GM23338 (cell line): ENCODE data around the gene MRPL28.

Experiments used
- CREB1 ChIP-seq: fragments of 250-450 bp; sonication (Bioruptor Pico); IDR thresholded peaks from 2 replicates; pipeline ENCODE4 v1.5.0; 2020; ENCODE audit warnings: low read depth, mild to moderate bottlenecking, moderate library complexity
- EZH2 ChIP-seq: fragments of 200-600 bp; sonication (generic); IDR thresholded peaks from one replicate; pipeline ENCODE4 v1.8.0; 2017; ENCODE audit warnings: antibody characterized with exemption, mild to moderate bottlenecking, low read depth; ENCODE audit not compliant: unreplicated experiment
- EZH2phosphoT487 ChIP-seq: fragments of 200-600 bp; sonication (generic); IDR thresholded peaks from one replicate; pipeline ENCODE4 v1.8.1; 2018; ENCODE audit warnings: antibody characterized with exemption; ENCODE audit not compliant: unreplicated experiment
- JUNB ChIP-seq: IDR thresholded peaks from one replicate; pipeline ENCODE4 v1.6.1; 2016; ENCODE audit warnings: antibody characterized with exemption; ENCODE audit not compliant: unreplicated experiment
- NANOG ChIP-seq: IDR thresholded peaks from 2 replicates; pipeline ENCODE4 v1.6.1; 2016; ENCODE audit warnings: antibody characterized with exemption, borderline replicate concordance
- POLR2AphosphoS5 ChIP-seq: IDR thresholded peaks from 2 replicates; pipeline ENCODE4 v1.6.1; 2016; ENCODE audit warnings: antibody characterized with exemption, low read depth
- STAT1 ChIP-seq: IDR thresholded peaks from one replicate; pipeline ENCODE4 v1.6.1; 2016; ENCODE audit warnings: antibody characterized with exemption; ENCODE audit not compliant: unreplicated experiment
- ZNF114 ChIP-seq: fragments of 250-450 bp; sonication (Bioruptor Pico); IDR thresholded peaks from 2 replicates; pipeline ENCODE4 v1.5.0; 2020; ENCODE audit warnings: mild to moderate bottlenecking, moderate library complexity
- ZNF331 ChIP-seq: fragments of 250-450 bp; sonication (Bioruptor Pico); IDR thresholded peaks from 2 replicates; pipeline ENCODE4 v1.5.0; 2020; ENCODE audit warnings: low read depth, mild to moderate bottlenecking, moderate library complexity
- TF ChIP-seq, protein P1 (sequence below), 2 experiments: fragments of 200-600 bp in 1 of 2; sonication (generic) in 1 of 2; conservative IDR thresholded peaks; 2 replicates each; pipeline versions ENCODE4 v1.5.1 to v1.6.1; 2016 to 2017; ENCODE audit warnings: antibody characterized with exemption in 2 of 2, low read depth in 2 of 2, mild to moderate bottlenecking in 2 of 2, moderate library complexity in 1 of 2
- TF ChIP-seq, protein P2 (sequence below): IDR thresholded peaks from one replicate; pipeline ENCODE4 v1.6.1; 2018; ENCODE audit warnings: antibody characterized with exemption; ENCODE audit not compliant: unreplicated experiment
- TF ChIP-seq, protein P3 (sequence below): IDR thresholded peaks from 2 replicates; pipeline ENCODE4 v1.6.1; 2016; ENCODE audit warnings: antibody characterized with exemption
- TF ChIP-seq, protein P4 (sequence below): fragments of 250-450 bp; sonication (Bioruptor Pico); IDR thresholded peaks from 2 replicates; pipeline ENCODE4 v1.5.0; 2020; ENCODE audit warnings: mild to moderate bottlenecking, moderate library complexity

DNA sequence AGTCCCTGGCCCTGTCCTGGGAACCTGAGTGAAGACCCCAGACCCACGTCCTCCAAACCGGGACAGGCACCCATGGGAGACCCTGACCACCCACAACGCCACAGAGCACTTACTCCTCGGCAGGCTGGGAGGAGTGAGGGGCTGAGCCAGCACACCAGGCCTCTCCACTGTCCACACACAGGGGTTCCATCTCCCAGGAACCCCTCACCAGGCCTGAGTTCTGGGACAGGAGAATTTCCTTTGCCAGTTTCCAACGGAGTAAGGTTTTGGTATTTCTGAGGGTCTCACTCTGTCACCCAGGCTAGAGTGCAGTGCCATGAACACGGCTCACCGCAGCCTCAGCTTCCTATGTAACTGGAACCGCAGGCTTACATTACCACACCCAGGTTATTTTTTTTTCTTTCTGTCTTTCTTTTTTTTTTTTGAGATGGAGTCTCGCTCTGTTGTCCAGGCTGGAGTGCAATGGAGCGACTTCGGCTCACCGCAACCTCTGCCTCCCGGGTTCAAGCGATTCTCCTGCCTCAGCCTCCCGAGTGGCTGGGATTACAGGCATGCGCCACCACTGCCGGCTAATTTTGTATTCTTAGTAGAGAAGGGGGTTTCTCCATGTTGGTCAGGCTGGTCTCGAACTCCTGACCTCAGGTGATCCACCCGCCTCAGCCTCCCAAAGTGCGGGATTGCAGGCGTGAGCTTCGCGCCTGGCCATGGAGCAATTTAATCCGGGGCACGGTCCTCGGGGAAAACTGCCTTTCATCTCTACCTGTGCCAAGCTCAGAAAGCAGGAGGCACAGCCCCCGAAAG, 9.8 kb upstream of the MRPL28 start:
- TF ChIP-seq, protein P1, sequence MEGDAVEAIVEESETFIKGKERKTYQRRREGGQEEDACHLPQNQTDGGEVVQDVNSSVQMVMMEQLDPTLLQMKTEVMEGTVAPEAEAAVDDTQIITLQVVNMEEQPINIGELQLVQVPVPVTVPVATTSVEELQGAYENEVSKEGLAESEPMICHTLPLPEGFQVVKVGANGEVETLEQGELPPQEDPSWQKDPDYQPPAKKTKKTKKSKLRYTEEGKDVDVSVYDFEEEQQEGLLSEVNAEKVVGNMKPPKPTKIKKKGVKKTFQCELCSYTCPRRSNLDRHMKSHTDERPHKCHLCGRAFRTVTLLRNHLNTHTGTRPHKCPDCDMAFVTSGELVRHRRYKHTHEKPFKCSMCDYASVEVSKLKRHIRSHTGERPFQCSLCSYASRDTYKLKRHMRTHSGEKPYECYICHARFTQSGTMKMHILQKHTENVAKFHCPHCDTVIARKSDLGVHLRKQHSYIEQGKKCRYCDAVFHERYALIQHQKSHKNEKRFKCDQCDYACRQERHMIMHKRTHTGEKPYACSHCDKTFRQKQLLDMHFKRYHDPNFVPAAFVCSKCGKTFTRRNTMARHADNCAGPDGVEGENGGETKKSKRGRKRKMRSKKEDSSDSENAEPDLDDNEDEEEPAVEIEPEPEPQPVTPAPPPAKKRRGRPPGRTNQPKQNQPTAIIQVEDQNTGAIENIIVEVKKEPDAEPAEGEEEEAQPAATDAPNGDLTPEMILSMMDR (conservative IDR thresholded peaks at IDR 0.05; ENCODE audit: low read depth in 2 of 2) = no peak
- no peak for TF ChIP-seq EZH2phosphoT487
- TF ChIP-seq, protein P2, sequence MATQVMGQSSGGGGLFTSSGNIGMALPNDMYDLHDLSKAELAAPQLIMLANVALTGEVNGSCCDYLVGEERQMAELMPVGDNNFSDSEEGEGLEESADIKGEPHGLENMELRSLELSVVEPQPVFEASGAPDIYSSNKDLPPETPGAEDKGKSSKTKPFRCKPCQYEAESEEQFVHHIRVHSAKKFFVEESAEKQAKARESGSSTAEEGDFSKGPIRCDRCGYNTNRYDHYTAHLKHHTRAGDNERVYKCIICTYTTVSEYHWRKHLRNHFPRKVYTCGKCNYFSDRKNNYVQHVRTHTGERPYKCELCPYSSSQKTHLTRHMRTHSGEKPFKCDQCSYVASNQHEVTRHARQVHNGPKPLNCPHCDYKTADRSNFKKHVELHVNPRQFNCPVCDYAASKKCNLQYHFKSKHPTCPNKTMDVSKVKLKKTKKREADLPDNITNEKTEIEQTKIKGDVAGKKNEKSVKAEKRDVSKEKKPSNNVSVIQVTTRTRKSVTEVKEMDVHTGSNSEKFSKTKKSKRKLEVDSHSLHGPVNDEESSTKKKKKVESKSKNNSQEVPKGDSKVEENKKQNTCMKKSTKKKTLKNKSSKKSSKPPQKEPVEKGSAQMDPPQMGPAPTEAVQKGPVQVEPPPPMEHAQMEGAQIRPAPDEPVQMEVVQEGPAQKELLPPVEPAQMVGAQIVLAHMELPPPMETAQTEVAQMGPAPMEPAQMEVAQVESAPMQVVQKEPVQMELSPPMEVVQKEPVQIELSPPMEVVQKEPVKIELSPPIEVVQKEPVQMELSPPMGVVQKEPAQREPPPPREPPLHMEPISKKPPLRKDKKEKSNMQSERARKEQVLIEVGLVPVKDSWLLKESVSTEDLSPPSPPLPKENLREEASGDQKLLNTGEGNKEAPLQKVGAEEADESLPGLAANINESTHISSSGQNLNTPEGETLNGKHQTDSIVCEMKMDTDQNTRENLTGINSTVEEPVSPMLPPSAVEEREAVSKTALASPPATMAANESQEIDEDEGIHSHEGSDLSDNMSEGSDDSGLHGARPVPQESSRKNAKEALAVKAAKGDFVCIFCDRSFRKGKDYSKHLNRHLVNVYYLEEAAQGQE = no peak
- TF ChIP-seq POLR2AphosphoS5 = no peak
- TF ChIP-seq, protein P3, sequence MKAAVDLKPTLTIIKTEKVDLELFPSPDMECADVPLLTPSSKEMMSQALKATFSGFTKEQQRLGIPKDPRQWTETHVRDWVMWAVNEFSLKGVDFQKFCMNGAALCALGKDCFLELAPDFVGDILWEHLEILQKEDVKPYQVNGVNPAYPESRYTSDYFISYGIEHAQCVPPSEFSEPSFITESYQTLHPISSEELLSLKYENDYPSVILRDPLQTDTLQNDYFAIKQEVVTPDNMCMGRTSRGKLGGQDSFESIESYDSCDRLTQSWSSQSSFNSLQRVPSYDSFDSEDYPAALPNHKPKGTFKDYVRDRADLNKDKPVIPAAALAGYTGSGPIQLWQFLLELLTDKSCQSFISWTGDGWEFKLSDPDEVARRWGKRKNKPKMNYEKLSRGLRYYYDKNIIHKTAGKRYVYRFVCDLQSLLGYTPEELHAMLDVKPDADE = no peak
- no peak for TF ChIP-seq EZH2
- no peak for TF ChIP-seq CREB1
- TF ChIP-seq ZNF114 (CRISPR knock-in tag) = no peak
- no peak for TF ChIP-seq JUNB
- TF ChIP-seq STAT1 = no peak
- no peak for TF ChIP-seq NANOG
- no peak for TF ChIP-seq ZNF331 (CRISPR knock-in tag)
- TF ChIP-seq, protein P4, sequence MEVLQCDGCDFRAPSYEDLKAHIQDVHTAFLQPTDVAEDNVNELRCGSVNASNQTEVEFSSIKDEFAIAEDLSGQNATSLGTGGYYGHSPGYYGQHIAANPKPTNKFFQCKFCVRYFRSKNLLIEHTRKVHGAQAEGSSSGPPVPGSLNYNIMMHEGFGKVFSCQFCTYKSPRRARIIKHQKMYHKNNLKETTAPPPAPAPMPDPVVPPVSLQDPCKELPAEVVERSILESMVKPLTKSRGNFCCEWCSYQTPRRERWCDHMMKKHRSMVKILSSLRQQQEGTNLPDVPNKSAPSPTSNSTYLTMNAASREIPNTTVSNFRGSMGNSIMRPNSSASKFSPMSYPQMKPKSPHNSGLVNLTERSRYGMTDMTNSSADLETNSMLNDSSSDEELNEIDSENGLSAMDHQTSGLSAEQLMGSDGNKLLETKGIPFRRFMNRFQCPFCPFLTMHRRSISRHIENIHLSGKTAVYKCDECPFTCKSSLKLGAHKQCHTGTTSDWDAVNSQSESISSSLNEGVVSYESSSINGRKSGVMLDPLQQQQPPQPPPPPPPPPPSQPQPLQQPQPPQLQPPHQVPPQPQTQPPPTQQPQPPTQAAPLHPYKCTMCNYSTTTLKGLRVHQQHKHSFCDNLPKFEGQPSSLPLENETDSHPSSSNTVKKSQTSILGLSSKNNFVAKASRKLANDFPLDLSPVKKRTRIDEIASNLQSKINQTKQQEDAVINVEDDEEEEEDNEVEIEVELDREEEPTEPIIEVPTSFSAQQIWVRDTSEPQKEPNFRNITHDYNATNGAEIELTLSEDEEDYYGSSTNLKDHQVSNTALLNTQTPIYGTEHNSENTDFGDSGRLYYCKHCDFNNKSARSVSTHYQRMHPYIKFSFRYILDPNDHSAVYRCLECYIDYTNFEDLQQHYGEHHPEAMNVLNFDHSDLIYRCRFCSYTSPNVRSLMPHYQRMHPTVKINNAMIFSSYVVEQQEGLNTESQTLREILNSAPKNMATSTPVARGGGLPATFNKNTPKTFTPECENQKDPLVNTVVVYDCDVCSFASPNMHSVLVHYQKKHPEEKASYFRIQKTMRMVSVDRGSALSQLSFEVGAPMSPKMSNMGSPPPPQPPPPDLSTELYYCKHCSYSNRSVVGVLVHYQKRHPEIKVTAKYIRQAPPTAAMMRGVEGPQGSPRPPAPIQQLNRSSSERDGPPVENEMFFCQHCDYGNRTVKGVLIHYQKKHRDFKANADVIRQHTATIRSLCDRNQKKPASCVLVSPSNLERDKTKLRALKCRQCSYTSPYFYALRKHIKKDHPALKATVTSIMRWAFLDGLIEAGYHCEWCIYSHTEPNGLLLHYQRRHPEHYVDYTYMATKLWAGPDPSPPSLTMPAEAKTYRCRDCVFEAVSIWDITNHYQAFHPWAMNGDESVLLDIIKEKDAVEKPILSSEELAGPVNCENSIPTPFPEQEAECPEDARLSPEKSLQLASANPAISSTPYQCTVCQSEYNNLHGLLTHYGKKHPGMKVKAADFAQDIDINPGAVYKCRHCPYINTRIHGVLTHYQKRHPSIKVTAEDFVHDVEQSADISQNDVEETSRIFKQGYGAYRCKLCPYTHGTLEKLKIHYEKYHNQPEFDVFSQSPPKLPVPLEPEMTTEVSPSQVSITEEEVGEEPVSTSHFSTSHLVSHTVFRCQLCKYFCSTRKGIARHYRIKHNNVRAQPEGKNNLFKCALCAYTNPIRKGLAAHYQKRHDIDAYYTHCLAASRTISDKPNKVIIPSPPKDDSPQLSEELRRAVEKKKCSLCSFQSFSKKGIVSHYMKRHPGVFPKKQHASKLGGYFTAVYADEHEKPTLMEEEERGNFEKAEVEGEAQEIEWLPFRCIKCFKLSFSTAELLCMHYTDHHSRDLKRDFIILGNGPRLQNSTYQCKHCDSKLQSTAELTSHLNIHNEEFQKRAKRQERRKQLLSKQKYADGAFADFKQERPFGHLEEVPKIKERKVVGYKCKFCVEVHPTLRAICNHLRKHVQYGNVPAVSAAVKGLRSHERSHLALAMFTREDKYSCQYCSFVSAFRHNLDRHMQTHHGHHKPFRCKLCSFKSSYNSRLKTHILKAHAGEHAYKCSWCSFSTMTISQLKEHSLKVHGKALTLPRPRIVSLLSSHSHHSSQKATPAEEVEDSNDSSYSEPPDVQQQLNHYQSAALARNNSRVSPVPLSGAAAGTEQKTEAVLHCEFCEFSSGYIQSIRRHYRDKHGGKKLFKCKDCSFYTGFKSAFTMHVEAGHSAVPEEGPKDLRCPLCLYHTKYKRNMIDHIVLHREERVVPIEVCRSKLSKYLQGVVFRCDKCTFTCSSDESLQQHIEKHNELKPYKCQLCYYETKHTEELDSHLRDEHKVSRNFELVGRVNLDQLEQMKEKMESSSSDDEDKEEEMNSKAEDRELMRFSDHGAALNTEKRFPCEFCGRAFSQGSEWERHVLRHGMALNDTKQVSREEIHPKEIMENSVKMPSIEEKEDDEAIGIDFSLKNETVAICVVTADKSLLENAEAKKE (CRISPR knock-in tag) = no peak
